Vagina (tissue), 2 donors: ENCODE measurements around the gene MID1IP1.

Experiments used
- CTCF ChIP-seq, 3 experiments: fragments of 450-650 bp in 2 of 3; fragments of 200-600 bp in 1 of 3; sonication (generic) in 1 of 3; IDR thresholded peaks; one replicate each; pipeline ENCODE4 v1.5.1; 2017 to 2019; ENCODE audit warnings: antibody characterized with exemption in 3 of 3, mild to moderate bottlenecking in 2 of 3, moderate library complexity in 2 of 3
- POLR2AphosphoS5 ChIP-seq, 2 donors: sonication (generic); formaldehyde crosslinking; IDR thresholded peaks; one replicate each; pipeline ENCODE4 v1.9.0; 2017; ENCODE audit warnings: antibody characterized with exemption in 2 of 2, mild to moderate bottlenecking in 2 of 2, low read depth in 1 of 2; ENCODE audit not compliant: insufficient read depth in 1 of 2

- TF ChIP-seq CTCF (IDR thresholded peaks at IDR 0.05) (no peak), POLR2AphosphoS5 (IDR thresholded peaks at IDR 0.05; ENCODE audit: insufficient read depth in 1 of 2, low read depth in 1 of 2) (peak; percentile 63 to 77)
Observed at GRCh38 chrX:38800981-38801845, at the start of gene MID1IP1.
